ENCODE results near the gene TOLLIP.

The TOLLIP gene

GRCh38 chr11:1241706-1242105 lies 67.7 kb downstream of the TOLLIP start:
- no peak overlapping the region for H3K4me3 ChIP-seq (ENCODE audit: low read length)
- TF ChIP-seq, protein P1, sequence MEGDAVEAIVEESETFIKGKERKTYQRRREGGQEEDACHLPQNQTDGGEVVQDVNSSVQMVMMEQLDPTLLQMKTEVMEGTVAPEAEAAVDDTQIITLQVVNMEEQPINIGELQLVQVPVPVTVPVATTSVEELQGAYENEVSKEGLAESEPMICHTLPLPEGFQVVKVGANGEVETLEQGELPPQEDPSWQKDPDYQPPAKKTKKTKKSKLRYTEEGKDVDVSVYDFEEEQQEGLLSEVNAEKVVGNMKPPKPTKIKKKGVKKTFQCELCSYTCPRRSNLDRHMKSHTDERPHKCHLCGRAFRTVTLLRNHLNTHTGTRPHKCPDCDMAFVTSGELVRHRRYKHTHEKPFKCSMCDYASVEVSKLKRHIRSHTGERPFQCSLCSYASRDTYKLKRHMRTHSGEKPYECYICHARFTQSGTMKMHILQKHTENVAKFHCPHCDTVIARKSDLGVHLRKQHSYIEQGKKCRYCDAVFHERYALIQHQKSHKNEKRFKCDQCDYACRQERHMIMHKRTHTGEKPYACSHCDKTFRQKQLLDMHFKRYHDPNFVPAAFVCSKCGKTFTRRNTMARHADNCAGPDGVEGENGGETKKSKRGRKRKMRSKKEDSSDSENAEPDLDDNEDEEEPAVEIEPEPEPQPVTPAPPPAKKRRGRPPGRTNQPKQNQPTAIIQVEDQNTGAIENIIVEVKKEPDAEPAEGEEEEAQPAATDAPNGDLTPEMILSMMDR (IDR thresholded peaks at IDR 0.05; ENCODE audit: low read depth, low read length, poor library complexity, severe bottlenecking), result no peak
- no peak for TF ChIP-seq EZH2phosphoT487 (IDR thresholded peaks at IDR 0.05; ENCODE audit: borderline replicate concordance, low read length)
- H3K4me2 ChIP-seq (ENCODE audit: low read length), result no peak overlapping the region
- no peaks in the 10 kb centered on the region for H3K4me1 ChIP-seq (ENCODE audit: control insufficient read depth, low read length)
- H4K20me1 ChIP-seq (ENCODE audit: control insufficient read depth, insufficient read depth, low read depth, low read length), result no peaks in the 10 kb centered on the region
- H3K36me3 ChIP-seq (ENCODE audit: control insufficient read depth, low read length), result no peaks in the 10 kb centered on the region
- H3K9me3 ChIP-seq (ENCODE audit: control insufficient read depth, insufficient read depth, low read length), result peaks cover 11% of the 10 kb centered on the region; the same call in 1 of the 2 replicates
- no peaks in the 10 kb centered on the region for H3K79me2 ChIP-seq (ENCODE audit: control insufficient read depth, low read length)
- H3K9me2 ChIP-seq (replicated peaks; ENCODE audit: control insufficient read depth, low read length), result no peaks in the 10 kb centered on the region
- no peaks in the 10 kb centered on the region for H3F3A ChIP-seq (ENCODE audit: control insufficient read depth, insufficient read depth)
- H3K27me3 ChIP-seq (ENCODE audit: control insufficient read depth, low read length), result no peaks in the 10 kb centered on the region
- no peak overlapping the region for H3K27ac ChIP-seq (ENCODE audit: low read depth, low read length)

- Histone ChIP-seq H4K20me1 (ENCODE audit: control insufficient read depth, insufficient read depth, low read depth, low read length) (no peaks in the 10 kb centered on the region), H3F3A (ENCODE audit: control insufficient read depth, insufficient read depth) (no peaks in the 10 kb centered on the region), H3K4me3 (ENCODE audit: low read length) (no peak overlapping the region), H3K79me2 (ENCODE audit: control insufficient read depth, low read length) (no peaks in the 10 kb centered on the region), H3K9me3 (ENCODE audit: control insufficient read depth, insufficient read depth, low read length) (peaks cover 11% of the 10 kb centered on the region; the same call in 1 of the 2 replicates), H3K4me2 (ENCODE audit: low read length) (no peak overlapping the region), H3K36me3 (ENCODE audit: control insufficient read depth, low read length) (no peaks in the 10 kb centered on the region), H3K27ac (ENCODE audit: low read depth, low read length) (no peak overlapping the region), H3K4me1 (ENCODE audit: control insufficient read depth, low read length) (no peaks in the 10 kb centered on the region), H3K9me2 (replicated peaks; ENCODE audit: control insufficient read depth, low read length) (no peaks in the 10 kb centered on the region), H3K27me3 (ENCODE audit: control insufficient read depth, low read length) (no peaks in the 10 kb centered on the region)
- TF ChIP-seq, protein P1 (IDR thresholded peaks at IDR 0.05; ENCODE audit: low read depth, low read length, poor library complexity, severe bottlenecking), result no peak
- no peak for TF ChIP-seq EZH2phosphoT487 (IDR thresholded peaks at IDR 0.05; ENCODE audit: borderline replicate concordance, low read length)
Measured at GRCh38 chr11:1240771-1241170, 68.7 kb downstream of the TOLLIP start.

DNA sequence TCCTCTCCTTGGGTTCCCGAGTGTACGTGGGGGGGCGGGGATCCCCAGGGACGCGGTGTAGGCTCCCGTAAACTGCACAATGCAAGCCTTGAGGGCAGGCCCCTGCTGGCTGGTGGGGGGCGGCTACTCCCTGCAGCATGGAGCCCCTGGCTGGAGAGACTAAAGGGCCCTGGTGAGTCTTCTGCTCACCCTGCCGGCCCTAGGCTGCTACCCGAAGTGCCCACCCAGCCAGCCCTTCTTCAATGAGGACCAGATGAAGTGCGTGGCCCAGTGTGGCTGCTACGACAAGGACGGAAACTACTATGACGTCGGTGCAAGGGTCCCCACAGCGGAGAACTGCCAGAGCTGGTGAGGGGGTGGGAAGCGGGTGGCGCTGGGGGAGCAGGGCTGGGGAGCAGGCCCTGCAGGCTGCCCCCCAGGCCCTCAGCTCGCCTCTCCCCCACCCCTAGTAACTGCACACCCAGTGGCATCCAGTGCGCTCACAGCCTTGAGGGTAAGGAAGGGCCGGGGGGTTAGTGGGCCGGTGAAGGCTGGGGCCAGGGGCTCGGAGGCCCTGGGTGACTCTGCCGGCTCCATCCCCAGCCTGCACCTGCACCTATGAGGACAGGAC lies 69.7 kb downstream of the TOLLIP start:
- Histone ChIP-seq H3K4me3 (ENCODE audit: low read length) (no peak overlapping the region), H3K36me3 (ENCODE audit: control insufficient read depth, low read length) (no peaks in the 10 kb centered on the region), H4K20me1 (ENCODE audit: control insufficient read depth, insufficient read depth, low read depth, low read length) (no peaks in the 10 kb centered on the region), H3K4me1 (ENCODE audit: control insufficient read depth, low read length) (no peaks in the 10 kb centered on the region), H3K27me3 (ENCODE audit: control insufficient read depth, low read length) (no peaks in the 10 kb centered on the region), H3K9me2 (replicated peaks; ENCODE audit: control insufficient read depth, low read length) (no peaks in the 10 kb centered on the region), H3K79me2 (ENCODE audit: control insufficient read depth, low read length) (no peaks in the 10 kb centered on the region), H3F3A (ENCODE audit: control insufficient read depth, insufficient read depth) (no peaks in the 10 kb centered on the region), H3K9me3 (ENCODE audit: control insufficient read depth, insufficient read depth, low read length) (peaks cover 11% of the 10 kb centered on the region; the same call in 1 of the 2 replicates), H3K27ac (ENCODE audit: low read depth, low read length) (no peak overlapping the region), H3K4me2 (ENCODE audit: low read length) (no peak overlapping the region)
- TF ChIP-seq, protein P1 (IDR thresholded peaks at IDR 0.05; ENCODE audit: low read depth, low read length, poor library complexity, severe bottlenecking), result no peak
- no peak for TF ChIP-seq EZH2phosphoT487 (IDR thresholded peaks at IDR 0.05; ENCODE audit: borderline replicate concordance, low read length)

Measured in DOHH2 (cell line).